ENCODE data around the gene UBE2O.
A peak's percentile ranks its signal among the peaks of the same experiment; 100 is the strongest.

The UBE2O gene

DNA sequence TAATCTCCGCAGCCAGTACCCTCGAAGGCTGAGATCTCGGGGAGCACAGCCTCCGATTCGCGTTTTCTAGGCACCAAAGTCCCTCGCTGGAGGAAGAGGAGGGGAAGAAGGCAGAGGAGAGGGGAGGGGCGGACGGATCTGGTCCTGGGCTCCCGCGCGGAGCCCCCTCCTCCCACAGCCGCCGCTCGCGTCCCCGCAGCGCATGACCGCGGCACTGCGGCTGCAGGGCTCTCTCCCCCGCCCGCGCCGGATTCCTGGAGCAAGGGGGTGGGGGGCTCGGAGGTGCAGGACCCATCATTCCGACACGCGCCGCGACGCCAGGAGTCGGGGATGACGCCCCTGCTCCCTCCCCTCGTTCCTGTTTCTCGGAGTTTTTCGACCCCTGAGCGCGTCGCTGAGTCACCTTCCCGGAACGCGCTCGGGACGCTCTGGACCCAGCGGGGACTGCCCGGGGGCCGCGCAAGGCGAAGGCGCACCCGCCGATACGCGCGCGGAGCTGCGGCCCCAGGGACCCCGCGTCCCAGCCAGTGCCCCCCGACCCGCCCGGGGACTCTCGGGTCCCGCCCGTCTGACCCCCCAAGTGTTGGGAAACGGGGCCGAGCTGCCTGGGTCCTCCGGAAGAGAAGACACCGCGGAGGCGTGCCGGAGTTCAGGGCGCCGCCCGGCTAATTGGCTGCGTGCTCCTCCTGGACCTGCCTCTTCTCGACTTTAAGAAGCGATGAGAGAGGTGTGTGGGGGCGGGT lies 70.0 kb downstream of the UBE2O start:
- H3K4me3 ChIP-seq (ENCODE audit: low read depth, low read length), result peak overlapping the region; percentile 70
- no peak for TF ChIP-seq CTCF (IDR thresholded peaks at IDR 0.05; ENCODE audit: low read depth, low read length)

GRCh38 chr17:76382351-76382802 lies 70.6 kb downstream of the UBE2O start:
- no peak for TF ChIP-seq CTCF (IDR thresholded peaks at IDR 0.05; ENCODE audit: low read depth, low read length)
- H3K4me3 ChIP-seq (ENCODE audit: low read depth, low read length), result peak overlapping the region; percentile 70

DNA sequence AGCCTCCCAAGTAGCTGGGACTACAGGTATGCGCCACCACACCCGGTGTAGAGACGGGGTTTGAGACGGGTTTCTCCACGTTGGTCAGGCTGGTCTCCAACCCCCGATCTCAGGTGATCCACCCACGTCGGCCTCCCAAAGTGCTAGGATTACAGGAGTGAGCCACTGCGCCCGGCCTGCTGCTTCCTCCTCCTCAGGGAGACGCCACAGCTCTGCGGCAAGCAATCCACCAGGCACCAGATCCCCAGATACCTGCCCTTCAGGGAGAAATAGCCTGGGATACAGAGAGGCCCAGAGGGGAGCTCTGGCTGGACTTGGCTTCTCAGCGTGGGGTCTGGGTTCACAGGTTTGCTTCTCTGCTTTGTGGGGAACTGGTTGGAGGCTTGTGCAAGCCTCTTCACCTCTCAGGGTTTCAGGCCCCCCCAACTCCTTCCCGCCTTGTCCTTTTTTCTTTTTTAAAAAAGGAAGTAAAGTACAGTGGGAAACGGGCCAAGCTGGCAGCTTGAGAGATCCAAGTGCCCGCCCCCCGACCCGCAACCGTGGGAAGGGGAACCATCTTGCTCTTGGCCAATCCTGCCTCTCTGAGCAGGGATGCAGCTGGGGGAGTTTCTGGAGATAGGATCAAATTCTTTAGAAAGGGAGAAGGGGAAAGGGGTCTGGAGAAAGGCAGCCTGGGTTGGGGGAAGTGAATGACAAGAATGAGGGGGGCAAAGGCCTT lies 71.2 kb downstream of the UBE2O start:
- TF ChIP-seq CTCF (IDR thresholded peaks at IDR 0.05; ENCODE audit: low read depth, low read length), result no peak
- no peak overlapping the region for H3K4me3 ChIP-seq (ENCODE audit: low read depth, low read length)

- no peak overlapping the region for H3K4me3 ChIP-seq (ENCODE audit: low read depth, low read length)
- no peak for TF ChIP-seq CTCF (IDR thresholded peaks at IDR 0.05; ENCODE audit: low read depth, low read length)
These were observed 73.1 kb downstream of the UBE2O start for GRCh38 chr17:76379646-76380376.

DNA sequence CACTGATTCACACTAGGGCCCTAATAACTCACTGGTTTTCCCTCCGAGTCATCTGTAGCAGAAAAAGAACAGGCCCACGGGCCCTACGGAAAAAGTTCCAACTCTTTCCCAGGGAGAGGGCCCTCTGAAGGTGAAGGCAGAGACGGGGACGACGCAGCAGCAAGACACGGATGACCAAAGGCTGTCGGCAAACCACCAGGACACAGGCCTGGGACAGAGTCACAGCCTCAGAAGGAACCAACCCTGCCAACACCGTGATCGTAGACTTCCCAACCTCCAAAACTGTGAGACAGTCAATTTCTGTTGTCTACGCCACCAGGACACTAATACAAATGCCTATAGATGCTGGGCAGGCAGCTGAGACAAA lies 73.7 kb downstream of the UBE2O start:
- no peak overlapping the region for H3K4me3 ChIP-seq (ENCODE audit: low read depth, low read length)
- no peak for TF ChIP-seq CTCF (IDR thresholded peaks at IDR 0.05; ENCODE audit: low read depth, low read length)

DNA sequence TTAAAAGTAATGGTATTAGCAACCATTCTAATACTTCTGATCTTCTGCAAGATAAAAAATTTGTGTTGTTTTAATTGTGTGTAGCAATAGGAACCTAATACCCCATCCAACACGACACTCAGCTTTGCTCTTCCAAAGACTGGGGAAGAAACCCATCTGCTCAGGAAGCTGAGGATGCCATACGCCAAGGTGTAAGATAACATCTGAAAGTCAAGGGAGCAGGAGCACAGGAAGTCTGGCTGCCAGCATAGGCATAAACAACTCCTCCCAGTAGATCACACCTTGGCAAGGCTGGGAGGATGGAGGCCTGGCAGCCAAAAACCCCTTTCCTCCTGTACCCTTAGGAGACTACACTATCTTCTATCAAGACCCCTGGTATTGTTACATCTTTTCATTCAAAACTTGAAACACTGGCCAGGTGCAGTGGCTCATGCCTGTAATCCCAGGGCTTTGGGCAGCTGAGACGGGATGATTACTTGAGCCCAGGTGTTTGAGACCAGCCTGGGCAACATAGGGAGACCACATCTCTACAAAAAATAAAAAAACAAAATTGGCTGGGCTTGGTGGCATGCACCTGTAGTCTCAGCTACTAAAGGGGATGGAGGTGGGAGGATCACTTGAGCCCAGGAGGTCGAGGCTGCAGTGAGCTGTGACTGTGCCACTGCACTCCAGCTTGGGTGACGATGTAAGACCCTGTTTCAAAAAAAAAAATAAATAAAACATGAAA lies 74.2 kb downstream of the UBE2O start:
- TF ChIP-seq CTCF (IDR thresholded peaks at IDR 0.05; ENCODE audit: low read depth, low read length), result no peak
- no peak overlapping the region for H3K4me3 ChIP-seq (ENCODE audit: low read depth, low read length)

Measured in WI38 (cell line).